ENCODE data around the gene DIRAS1. TPM values are rescaled to one million over a fixed set of nuclear protein-coding genes. Genes with fewer than 3 reads are reported as not detected.

Gene DIRAS1
- polyA plus RNA-seq, 1 donor: 2.6 TPM

- DNase-seq: no peak
- no peaks in the 10 kb centered on the region for H3K4me1 ChIP-seq (ENCODE audit: control insufficient read depth, insufficient read depth, low read length)
- no CpG with 5 or more reads among the region's 26 CpGs for WGBS (ENCODE audit: insufficient coverage, low lambda C conversion rate)
- H3K36me3 ChIP-seq (ENCODE audit: control insufficient read depth, insufficient read depth, low read length): peaks cover 17% of the 10 kb centered on the region
- no peaks in the 10 kb centered on the region for H3K9me3 ChIP-seq (ENCODE audit: control insufficient read depth, low read depth, low read length)
- no peak overlapping the region for H3K27ac ChIP-seq (ENCODE audit: low read length)
- no peaks in the 10 kb centered on the region for H3K27me3 ChIP-seq (ENCODE audit: control insufficient read depth, insufficient read depth, low read length)
- no peak overlapping the region for H3K4me3 ChIP-seq (ENCODE audit: low read length)
These were observed 13.6 kb upstream of the DIRAS1 start for GRCh38 chr19:2734589-2735288.

GRCh38 chr19:2733930-2734588, 12.9 kb upstream of the DIRAS1 start:
- WGBS (ENCODE audit: insufficient coverage, low lambda C conversion rate): 55% methylated on average over 3 of the region's 35 CpGs

GRCh38 chr19:2732883-2733282, 11.7 kb upstream of the DIRAS1 start:
- H3K36me3 ChIP-seq (ENCODE audit: control insufficient read depth, insufficient read depth, low read length): peaks cover 17% of the 10 kb centered on the region
- DNase-seq: no peak
- H3K27me3 ChIP-seq (ENCODE audit: control insufficient read depth, insufficient read depth, low read length): peaks cover 4% of the 10 kb centered on the region
- H3K9me3 ChIP-seq (ENCODE audit: control insufficient read depth, low read depth, low read length): no peaks in the 10 kb centered on the region
- no CpG with 5 or more reads among the region's 38 CpGs for WGBS (ENCODE audit: insufficient coverage, low lambda C conversion rate)
- no peak overlapping the region for H3K4me3 ChIP-seq (ENCODE audit: low read length)
- H3K4me1 ChIP-seq (ENCODE audit: control insufficient read depth, insufficient read depth, low read length): no peaks in the 10 kb centered on the region
- H3K27ac ChIP-seq (ENCODE audit: low read length): no peak overlapping the region

More at GRCh38 chr19:2733930-2734588, 12.9 kb upstream of the DIRAS1 start:
- no peak overlapping the region for H3K4me3 ChIP-seq (ENCODE audit: low read length)
- peaks cover 17% of the 10 kb centered on the region for H3K36me3 ChIP-seq (ENCODE audit: control insufficient read depth, insufficient read depth, low read length)
- DNase-seq: no peak
- no peaks in the 10 kb centered on the region for H3K27me3 ChIP-seq (ENCODE audit: control insufficient read depth, insufficient read depth, low read length)
- no peaks in the 10 kb centered on the region for H3K9me3 ChIP-seq (ENCODE audit: control insufficient read depth, low read depth, low read length)
- H3K27ac ChIP-seq (ENCODE audit: low read length): no peak overlapping the region
- no peaks in the 10 kb centered on the region for H3K4me1 ChIP-seq (ENCODE audit: control insufficient read depth, insufficient read depth, low read length)

GRCh38 chr19:2732157-2732725, 11.1 kb upstream of the DIRAS1 start:
- DNase-seq: no peak
- Histone ChIP-seq H3K27ac (ENCODE audit: low read length) (no peak overlapping the region), H3K36me3 (ENCODE audit: control insufficient read depth, insufficient read depth, low read length) (peaks cover 17% of the 10 kb centered on the region), H3K4me1 (ENCODE audit: control insufficient read depth, insufficient read depth, low read length) (no peaks in the 10 kb centered on the region), H3K27me3 (ENCODE audit: control insufficient read depth, insufficient read depth, low read length) (peaks cover 10% of the 10 kb centered on the region), H3K4me3 (ENCODE audit: low read length) (no peak overlapping the region), H3K9me3 (ENCODE audit: control insufficient read depth, low read depth, low read length) (no peaks in the 10 kb centered on the region)
- no CpG with 5 or more reads among the region's 33 CpGs for WGBS (ENCODE audit: insufficient coverage, low lambda C conversion rate)

GRCh38 chr19:2731181-2731995, 10.2 kb upstream of the DIRAS1 start:
- no peak overlapping the region for H3K27ac ChIP-seq (ENCODE audit: low read length)
- no peak for DNase-seq
- no peaks in the 10 kb centered on the region for H3K9me3 ChIP-seq (ENCODE audit: control insufficient read depth, low read depth, low read length)
- no CpG with 5 or more reads among the region's 41 CpGs for WGBS (ENCODE audit: insufficient coverage, low lambda C conversion rate)
- H3K4me1 ChIP-seq (ENCODE audit: control insufficient read depth, insufficient read depth, low read length): no peaks in the 10 kb centered on the region
- H3K36me3 ChIP-seq (ENCODE audit: control insufficient read depth, insufficient read depth, low read length): peaks cover 14% of the 10 kb centered on the region
- H3K4me3 ChIP-seq (ENCODE audit: low read length): no peak overlapping the region
- H3K27me3 ChIP-seq (ENCODE audit: control insufficient read depth, insufficient read depth, low read length): peaks cover 19% of the 10 kb centered on the region

GRCh38 chr19:2729943-2730818, 9.0 kb upstream of the DIRAS1 start:
- no peak overlapping the region for H3K4me3 ChIP-seq (ENCODE audit: low read length)
- no peak overlapping the region for H3K27ac ChIP-seq (ENCODE audit: low read length)
- no peaks in the 10 kb centered on the region for H3K9me3 ChIP-seq (ENCODE audit: control insufficient read depth, low read depth, low read length)
- WGBS (ENCODE audit: insufficient coverage, low lambda C conversion rate): no CpG with 5 or more reads among the region's 26 CpGs
- peaks cover 6% of the 10 kb centered on the region for H3K36me3 ChIP-seq (ENCODE audit: control insufficient read depth, insufficient read depth, low read length)
- no peak for DNase-seq
- H3K27me3 ChIP-seq (ENCODE audit: control insufficient read depth, insufficient read depth, low read length): peaks cover 23% of the 10 kb centered on the region
- no peaks in the 10 kb centered on the region for H3K4me1 ChIP-seq (ENCODE audit: control insufficient read depth, insufficient read depth, low read length)

GRCh38 chr19:2728783-2729387, 7.7 kb upstream of the DIRAS1 start:
- Histone ChIP-seq H3K4me1 (ENCODE audit: control insufficient read depth, insufficient read depth, low read length) (no peaks in the 10 kb centered on the region), H3K36me3 (ENCODE audit: control insufficient read depth, insufficient read depth, low read length) (no peaks in the 10 kb centered on the region), H3K27me3 (ENCODE audit: control insufficient read depth, insufficient read depth, low read length) (peaks cover 27% of the 10 kb centered on the region), H3K4me3 (ENCODE audit: low read length) (no peak overlapping the region), H3K27ac (ENCODE audit: low read length) (no peak overlapping the region), H3K9me3 (ENCODE audit: control insufficient read depth, low read depth, low read length) (no peaks in the 10 kb centered on the region)
- no CpG with 5 or more reads among the region's 23 CpGs for WGBS (ENCODE audit: insufficient coverage, low lambda C conversion rate)
- DNase-seq: no peak

- Histone ChIP-seq H3K9me3 (ENCODE audit: control insufficient read depth, low read depth, low read length) (peaks cover 3% of the 10 kb centered on the region), H3K4me3 (ENCODE audit: low read length) (no peak overlapping the region), H3K27ac (ENCODE audit: low read length) (no peak overlapping the region), H3K27me3 (ENCODE audit: control insufficient read depth, insufficient read depth, low read length) (peaks cover 40% of the 10 kb centered on the region), H3K36me3 (ENCODE audit: control insufficient read depth, insufficient read depth, low read length) (no peaks in the 10 kb centered on the region), H3K4me1 (ENCODE audit: control insufficient read depth, insufficient read depth, low read length) (no peaks in the 10 kb centered on the region)
- no CpG with 5 or more reads among the region's 16 CpGs for WGBS (ENCODE audit: insufficient coverage, low lambda C conversion rate)
- no peak for DNase-seq
These were observed 6.4 kb upstream of the DIRAS1 start for GRCh38 chr19:2727640-2727944.

GRCh38 chr19:2726904-2727639, 5.9 kb upstream of the DIRAS1 start:
- whole genome bisulfite sequencing (ENCODE audit: insufficient coverage, low lambda C conversion rate): no CpG with 5 or more reads among the region's 26 CpGs
- DNase-seq: no peak
- H3K27ac ChIP-seq (ENCODE audit: low read length): no peak overlapping the region

More at GRCh38 chr19:2726904-2727639, 5.9 kb upstream of the DIRAS1 start:
- H3K9me3 ChIP-seq (ENCODE audit: control insufficient read depth, low read depth, low read length): peaks cover 3% of the 10 kb centered on the region
- peaks cover 45% of the 10 kb centered on the region for H3K27me3 ChIP-seq (ENCODE audit: control insufficient read depth, insufficient read depth, low read length)
- no peaks in the 10 kb centered on the region for H3K36me3 ChIP-seq (ENCODE audit: control insufficient read depth, insufficient read depth, low read length)
- H3K4me3 ChIP-seq (ENCODE audit: low read length): no peak overlapping the region
- H3K4me1 ChIP-seq (ENCODE audit: control insufficient read depth, insufficient read depth, low read length): no peaks in the 10 kb centered on the region
